KBM-7 (cell line): Measurements from ENCODE around the gene SFXN5.
A peak's percentile ranks its signal among the peaks of the same experiment; 100 is the strongest.

Experiments used
- DNase-seq: peaks from one replicate; pipeline ENCODE4 v3.0.0-alpha.2; 2015
- in situ Hi-C: fragments of 300-500 bp; cut with MboI; formaldehyde crosslinking; loops from 2 replicates; pipeline ENCODE4 v1.14.3; 2020; ENCODE audit warnings: low sequenced_read_pairs, low pct_unique_long_range_greater_than_20kb, mixed read lengths

Gene SFXN5

GRCh38 chr2:73003027-73003426, 68.5 kb downstream of the SFXN5 start:
- in situ Hi-C loops = no loop called here
- DNase-seq = no peak

- no peak for DNase-seq
- in situ Hi-C loops = no loop called here
Measured at GRCh38 chr2:73000808-73001570, 70.5 kb downstream of the SFXN5 start.

- no peak for DNase-seq
Measured at GRCh38 chr2:72999729-73000725, 71.5 kb downstream of the SFXN5 start.

GRCh38 chr2:72998724-72999123, 72.8 kb downstream of the SFXN5 start:
- DNase-seq = no peak
- in situ Hi-C loops = no loop called here

More at GRCh38 chr2:72999729-73000725, 71.5 kb downstream of the SFXN5 start:
- in situ Hi-C loops = no loop called here

- in situ Hi-C loops = no loop called here
- DNase-seq = no peak
Measured at GRCh38 chr2:72998234-72998651, 73.3 kb downstream of the SFXN5 start.

- in situ Hi-C loops = no loop called here
- no peak for DNase-seq
Measured at GRCh38 chr2:72996117-72996502, 75.4 kb downstream of the SFXN5 start.

GRCh38 chr2:72995430-72996116, 75.9 kb downstream of the SFXN5 start:
- in situ Hi-C loops = no loop called here
- no peak for DNase-seq

GRCh38 chr2:72994991-72995380, 76.5 kb downstream of the SFXN5 start:
- in situ Hi-C loops = no loop called here
- no peak for DNase-seq

GRCh38 chr2:72994282-72994990, 77.1 kb downstream of the SFXN5 start:
- in situ Hi-C loops = no loop called here
- DNase-seq = no peak

GRCh38 chr2:72993933-72994280, 77.6 kb downstream of the SFXN5 start:
- in situ Hi-C loops = no loop called here
- no peak for DNase-seq

GRCh38 chr2:72993147-72993932, 78.2 kb downstream of the SFXN5 start:
- DNase-seq = peak; percentile 68
- in situ Hi-C loops = no loop called here

GRCh38 chr2:72992734-72993102, 78.8 kb downstream of the SFXN5 start:
- in situ Hi-C loops = no loop called here
- DNase-seq = no peak

- no peak for DNase-seq
- in situ Hi-C loops = no loop called here
Measured at GRCh38 chr2:72991980-72992733, 79.4 kb downstream of the SFXN5 start.

GRCh38 chr2:72991439-72991725, 80.1 kb downstream of the SFXN5 start:
- in situ Hi-C loops = no loop called here
- no peak for DNase-seq

GRCh38 chr2:72990695-72991438, 80.6 kb downstream of the SFXN5 start:
- DNase-seq = no peak
- in situ Hi-C loops = no loop called here

GRCh38 chr2:72989770-72990556, 81.5 kb downstream of the SFXN5 start:
- DNase-seq = no peak
- in situ Hi-C loops = no loop called here
